Body of pancreas (tissue), 4 donors: ENCODE data around the gene PAGE4. TPM values are rescaled to one million over a fixed set of nuclear protein-coding genes. Genes with fewer than 3 reads are reported as not detected.
A peak's percentile ranks its signal among the peaks of the same experiment; 100 is the strongest.

Experiments used
- ATAC-seq: fragments of 150-250 bp; one replicate; pipeline ENCODE4 v1.9.1; 2016
- DNase-seq, 4 donors: peaks; one replicate each; pipeline ENCODE4 v3.0.0-alpha.2; 2019
- H3K27ac ChIP-seq, 4 donors: fragments of 200-600 bp; sonication (generic); 1 replicate in 3 of 4; 2 replicates in 1 of 4; pipeline versions ENCODE4 v1.5.1 to v1.6.1; 2016 to 2019; ENCODE audit warnings: mild to moderate bottlenecking in 1 of 4, mixed read lengths in 1 of 4, moderate library complexity in 1 of 4
- H3K27me3 ChIP-seq, 2 donors: fragments of 200-600 bp; sonication (generic); one replicate each; pipeline ENCODE4 v1.6.0; 2016; ENCODE audit warnings: mild to moderate bottlenecking in 1 of 2
- H3K36me3 ChIP-seq, 2 donors: fragments of 200-600 bp; sonication (generic); replicated peaks in 1 of 2; 2 replicates each; pipeline ENCODE4 v1.5.1; 2016; ENCODE audit warnings: low read depth in 2 of 2; ENCODE audit not compliant: insufficient read depth in 1 of 2
- H3K4me1 ChIP-seq: fragments of 200-600 bp; sonication (generic); one replicate; pipeline ENCODE4 v1.6.0; 2016
- H3K4me3 ChIP-seq, 2 donors: fragments of 200-600 bp; sonication (generic); 1 replicate in 1 of 2; 2 replicates in 1 of 2; pipeline ENCODE4 v1.5.1; 2016 to 2019
- H3K9me3 ChIP-seq, 3 donors: fragments of 200-600 bp; sonication (generic); 1 replicate in 2 of 3; 2 replicates in 1 of 3; pipeline ENCODE4 v1.5.1; 2016
- CTCF ChIP-seq, 7 experiments: fragments of 450-650 bp in 4 of 7; fragments of 200-600 bp in 3 of 7; sonication (generic) in 3 of 7; IDR thresholded peaks; one replicate each; pipeline ENCODE4 v1.5.1; 2016 to 2019; ENCODE audit warnings: antibody characterized with exemption in 7 of 7
- POLR2A ChIP-seq, 3 donors: fragments of 450-650 bp; IDR thresholded peaks; one replicate each; pipeline ENCODE4 v1.6.1; 2016; ENCODE audit warnings: antibody characterized with exemption in 3 of 3, mild to moderate bottlenecking in 2 of 3
- WGBS, 2 donors: methylation state at CpG; one replicate each; pipeline ENCODE4 v1.1.5; 2017; 5-methylcytosine and 5-hydroxymethylcytosine counted together
- intact Hi-C: fragments of 100-400 bp; cut with DNase I; formaldehyde crosslinking; loops from one replicate; pipeline ENCODE4 v1.15.1; 2023
- total RNA-seq, 2 donors: library from RNA; depleted of rRNA; stranded (reverse); fragments of >200 nt; gene quantifications; one replicate each; pipeline ENCODE4 v1.1.0, GENCODE V29; 2016

Gene PAGE4
- total RNA-seq, 2 donors from 2014 or later = not detected

GRCh38 chrX:49877397-49878101 is 48.4 kb downstream of the PAGE4 start:
- Histone ChIP-seq H3K36me3 (no peaks in the 10 kb centered on the region), H3K9me3 (no peaks in the 10 kb centered on the region), H3K4me1 (peaks cover 35% of the 10 kb centered on the region), H3K27ac (peak overlapping the region in 3 of 4 donors; percentile 68 to 85 (median 83)), H3K4me3 (no peak overlapping the region), H3K27me3 (no peaks in the 10 kb centered on the region)
- no peak for ATAC-seq
- peak in 3 of 4 donors; percentile 28 to 48 (median 38) for DNase-seq
- 38 to 44% methylated on average over 3 to 4 of the region's 5 CpGs for WGBS, 2 donors
- intact Hi-C loops = no loop called here
- TF ChIP-seq CTCF (IDR thresholded peaks at IDR 0.05) (no peak), POLR2A (IDR thresholded peaks at IDR 0.05) (no peak)

- ATAC-seq (peak; percentile 2), DNase-seq (peak in 1 of 4 donors; percentile 20)
- Histone ChIP-seq H3K36me3 (no peaks in the 10 kb centered on the region), H3K9me3 (no peaks in the 10 kb centered on the region), H3K4me1 (peaks cover 35% of the 10 kb centered on the region), H3K4me3 (no peak overlapping the region), H3K27ac (peak overlapping the region; percentile 68 to 85 (median 76)), H3K27me3 (no peaks in the 10 kb centered on the region)
- TF ChIP-seq POLR2A (IDR thresholded peaks at IDR 0.05) = no peak
- no peak for TF ChIP-seq CTCF (IDR thresholded peaks at IDR 0.05)
- intact Hi-C loops = no loop called here
- 11 to 67% methylated on average over 2 to 23 of the region's 28 CpGs for WGBS, 2 donors
These were observed 49.2 kb downstream of the PAGE4 start for GRCh38 chrX:49878128-49878833.

DNA sequence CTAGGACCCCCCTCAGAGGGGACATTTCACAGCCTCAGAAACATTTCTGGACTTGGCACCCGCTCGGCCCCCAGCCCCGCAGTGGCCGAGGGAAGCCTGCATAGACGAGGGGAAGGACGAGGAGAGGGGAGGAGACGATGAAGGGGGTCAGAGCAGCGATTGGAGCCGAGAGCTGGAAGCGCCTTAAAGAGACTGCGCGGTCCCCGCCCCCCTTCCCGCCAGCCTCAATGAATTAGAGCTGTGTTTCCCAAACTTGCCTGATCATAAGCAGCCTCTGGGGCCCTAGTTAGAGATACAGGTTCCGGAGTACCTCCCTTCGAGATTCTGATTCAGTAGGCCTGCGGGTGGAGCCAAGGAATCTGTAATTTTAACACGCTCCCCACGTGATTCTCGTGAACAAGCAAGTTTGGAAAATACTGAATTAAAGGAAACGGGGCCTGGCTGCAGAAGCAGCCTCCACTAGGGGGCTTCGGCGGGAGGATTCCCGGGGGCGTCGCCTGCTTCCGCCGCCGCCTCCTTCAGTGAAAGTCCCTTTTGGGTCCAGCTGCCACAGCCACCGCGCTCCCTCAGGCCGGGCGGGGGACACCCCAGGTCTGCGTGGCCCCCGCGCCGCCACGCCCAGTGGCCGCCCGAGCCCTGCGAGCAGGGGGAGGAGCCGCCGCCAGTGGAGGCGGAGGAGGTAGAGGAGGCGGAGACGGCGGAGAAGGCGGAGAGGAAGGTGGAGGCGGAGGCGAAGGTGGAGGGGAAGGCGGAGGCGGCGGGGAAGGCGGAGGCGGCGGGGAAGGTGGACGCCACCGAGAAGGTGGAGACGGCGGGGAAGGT is 49.9 kb downstream of the PAGE4 start, which contains the start of gene USP27X:
Gene USP27X, plus strand, starts transcription at position 651 of the 822 bp plus-strand sequence. CDS start 824 bp downstream, outside the sequence.
- TF ChIP-seq CTCF (IDR thresholded peaks at IDR 0.05) (peak; percentile 24 to 67 (median 55)), POLR2A (IDR thresholded peaks at IDR 0.05) (peak; percentile 56 to 73 (median 64))
- no peaks in the 10 kb centered on the region for H3K27me3 ChIP-seq
- H3K27ac ChIP-seq = peak within 1 kb of the TSS; percentile 68 to 85 (median 76)
- H3K4me3 ChIP-seq = peak within 1 kb of the TSS in 1 of 2 donors; percentile 15
- intact Hi-C loops = no loop called here
- H3K9me3 ChIP-seq = no peaks in the 10 kb centered on the region
- WGBS, 2 donors = 0% methylated on average over 6 to 30 of the region's 60 CpGs
- peak; percentile 91 for ATAC-seq
- no peaks in the 10 kb centered on the region for H3K36me3 ChIP-seq
- H3K4me1 ChIP-seq = peaks cover 35% of the 10 kb centered on the region
- peak; percentile 77 to 82 (median 80) for DNase-seq

DNA sequence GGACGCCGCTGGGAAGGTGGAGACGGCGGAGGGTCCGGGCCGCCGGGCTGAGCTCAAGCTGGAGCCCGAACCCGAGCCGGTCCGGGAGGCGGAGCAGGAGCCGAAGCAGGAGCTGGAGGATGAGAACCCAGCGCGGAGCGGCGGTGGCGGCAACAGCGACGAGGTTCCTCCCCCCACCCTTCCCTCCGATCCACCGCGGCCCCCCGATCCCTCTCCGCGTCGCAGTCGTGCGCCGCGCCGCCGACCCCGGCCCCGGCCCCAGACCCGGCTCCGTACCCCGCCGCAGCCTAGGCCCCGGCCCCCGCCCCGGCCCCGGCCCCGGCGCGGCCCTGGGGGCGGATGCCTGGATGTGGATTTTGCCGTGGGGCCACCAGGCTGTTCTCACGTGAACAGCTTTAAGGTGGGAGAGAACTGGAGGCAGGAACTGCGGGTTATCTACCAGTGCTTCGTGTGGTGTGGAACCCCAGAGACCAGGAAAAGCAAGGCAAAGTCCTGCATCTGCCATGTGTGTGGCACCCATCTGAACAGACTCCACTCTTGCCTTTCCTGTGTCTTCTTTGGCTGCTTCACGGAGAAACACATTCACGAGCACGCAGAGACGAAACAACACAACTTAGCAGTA is 50.7 kb downstream of the PAGE4 start:
- Histone ChIP-seq H3K36me3 (no peaks in the 10 kb centered on the region), H3K4me3 (peak overlapping the region in 1 of 2 donors; percentile 15), H3K27me3 (no peaks in the 10 kb centered on the region), H3K4me1 (peaks cover 35% of the 10 kb centered on the region), H3K27ac (peak overlapping the region; percentile 68 to 85 (median 76)), H3K9me3 (no peaks in the 10 kb centered on the region)
- TF ChIP-seq POLR2A (IDR thresholded peaks at IDR 0.05) (no peak), CTCF (IDR thresholded peaks at IDR 0.05) (no peak)
- intact Hi-C loops = no loop called here
- DNase-seq (no peak), ATAC-seq (no peak)
- WGBS, 2 donors = 0 to 3% methylated on average over 10 to 13 of the region's 55 CpGs
